GF-D8 (cell line): ENCODE data around the gene HNF1A.
A peak's percentile ranks its signal among the peaks of the same experiment; 100 is the strongest.
"Not testable (repeated sequence)": the region's sequence is repeated elsewhere in the genome, so short reads cannot be mapped to it uniquely, and the experiment has no call there.

Experiments used
- DNase-seq: peaks from one replicate; lab custom pipeline; 2025; lab: John Stamatoyannopoulos, UW

The HNF1A gene

DNA sequence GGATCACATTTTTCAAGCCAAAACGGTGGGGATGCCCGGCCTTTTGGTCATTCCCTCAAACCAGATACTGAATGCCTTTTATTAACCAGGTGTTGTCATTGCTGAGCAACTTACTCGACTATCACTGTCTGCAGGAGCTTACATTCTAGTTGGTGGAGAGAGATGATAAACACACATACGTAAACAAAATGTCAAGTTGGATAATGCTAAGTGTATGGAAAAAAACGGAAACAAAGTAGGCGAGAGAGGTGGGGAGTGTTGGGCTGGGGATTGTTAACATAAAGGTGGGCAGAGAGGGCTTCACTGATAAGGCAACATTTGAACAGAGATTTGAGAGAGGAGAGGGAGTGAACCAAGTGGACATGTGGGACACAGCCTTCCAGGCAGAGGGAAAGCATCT, 33.5 kb downstream of the HNF1A start:
- DNase-seq: no peak

DNA sequence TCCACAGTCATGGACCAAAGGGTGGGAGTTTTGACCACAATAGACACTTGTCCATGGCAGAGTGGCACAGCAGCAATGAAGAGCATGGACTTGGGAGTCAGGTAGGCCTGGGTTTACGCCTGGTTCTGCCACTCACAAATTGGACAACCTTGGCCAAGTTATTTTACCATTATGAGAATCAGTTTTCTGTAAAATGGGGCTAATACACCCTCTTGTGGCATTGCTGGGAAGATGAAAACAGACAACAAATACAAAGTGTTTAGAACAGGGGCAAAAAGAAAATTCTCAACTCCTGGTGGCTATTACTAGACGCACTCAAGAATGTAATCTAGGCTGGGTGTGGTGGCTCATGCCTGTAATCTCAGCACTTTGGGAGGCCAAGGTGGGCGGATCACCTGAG, 35.4 kb downstream of the HNF1A start:
- no peak for DNase-seq

DNA sequence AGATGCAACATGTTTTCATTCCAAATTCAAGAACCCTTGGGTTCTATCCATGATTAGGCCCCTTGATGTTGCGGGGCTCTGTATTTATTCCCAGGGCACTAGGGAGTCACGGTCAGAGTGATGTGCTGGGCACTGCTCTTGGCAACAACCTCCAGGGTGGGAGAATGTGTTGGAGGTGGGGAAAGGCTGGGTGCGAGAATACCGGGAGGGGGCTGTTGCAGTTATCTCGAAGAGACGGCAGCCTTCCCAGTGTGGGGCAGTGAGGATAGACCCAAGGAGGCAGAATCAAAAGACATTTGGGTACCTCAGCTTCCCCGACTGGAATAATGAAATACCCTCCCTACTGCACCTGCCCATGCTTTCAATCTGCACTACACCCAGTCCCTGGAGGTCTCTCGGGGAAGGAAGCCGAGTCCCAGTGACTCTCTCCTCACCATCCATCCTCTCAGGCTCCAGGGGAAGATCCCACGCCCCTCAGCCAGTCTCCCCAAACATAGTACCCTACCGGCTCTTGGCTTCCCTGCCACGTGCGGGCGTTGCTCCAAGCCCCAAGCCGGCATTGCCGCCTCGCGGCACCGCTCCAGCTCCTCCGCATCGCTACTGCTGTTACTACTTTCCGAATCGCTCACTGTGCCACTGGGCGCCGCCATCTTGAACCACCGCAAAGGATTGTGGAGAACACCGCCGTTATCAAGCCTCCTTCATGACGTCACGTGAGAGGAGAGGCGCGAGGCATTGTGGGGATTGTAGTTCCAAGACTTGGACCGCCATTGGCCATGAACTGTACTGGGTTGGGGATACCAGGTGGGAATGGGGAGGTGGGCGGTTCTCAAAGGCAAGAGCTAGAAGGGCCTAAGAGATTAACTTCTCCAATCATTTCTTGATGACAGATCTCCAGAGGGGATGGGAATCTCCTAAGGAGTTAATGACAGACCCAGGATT, 37.8 kb downstream of the HNF1A start, which contains the start of gene C12orf43:
Gene C12orf43, minus strand, starts transcription at position 663 of the 942 bp plus-strand sequence. Its CDS starts 13 bp downstream, at position 650.
- DNase-seq: peak; percentile 69

DNA sequence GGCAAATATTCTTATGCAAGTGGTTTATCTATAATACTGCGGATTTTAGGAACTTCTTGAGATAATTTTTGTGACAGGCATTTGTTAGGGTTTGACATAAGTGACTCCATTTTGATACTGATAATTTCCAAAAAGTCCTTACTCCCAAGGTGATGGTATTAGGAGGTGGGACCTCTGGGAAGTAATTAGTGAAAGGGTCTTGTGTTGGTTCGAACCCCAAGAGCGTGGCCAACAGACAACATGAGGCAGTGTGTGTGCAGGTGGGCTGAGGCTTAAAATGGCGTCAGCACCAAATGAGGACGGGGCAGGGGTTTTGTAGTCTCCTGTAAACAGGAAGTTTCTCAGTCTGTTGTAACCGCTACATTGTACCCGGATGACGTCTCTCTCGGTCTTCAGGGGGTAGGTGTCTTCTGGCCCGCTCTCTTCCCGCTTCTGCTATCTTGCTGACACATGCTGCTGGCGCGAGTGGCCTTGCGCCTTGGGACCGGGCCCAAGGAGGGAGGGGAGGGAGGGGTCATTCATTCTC, 39.7 kb downstream of the HNF1A start:
- DNase-seq: no peak

DNA sequence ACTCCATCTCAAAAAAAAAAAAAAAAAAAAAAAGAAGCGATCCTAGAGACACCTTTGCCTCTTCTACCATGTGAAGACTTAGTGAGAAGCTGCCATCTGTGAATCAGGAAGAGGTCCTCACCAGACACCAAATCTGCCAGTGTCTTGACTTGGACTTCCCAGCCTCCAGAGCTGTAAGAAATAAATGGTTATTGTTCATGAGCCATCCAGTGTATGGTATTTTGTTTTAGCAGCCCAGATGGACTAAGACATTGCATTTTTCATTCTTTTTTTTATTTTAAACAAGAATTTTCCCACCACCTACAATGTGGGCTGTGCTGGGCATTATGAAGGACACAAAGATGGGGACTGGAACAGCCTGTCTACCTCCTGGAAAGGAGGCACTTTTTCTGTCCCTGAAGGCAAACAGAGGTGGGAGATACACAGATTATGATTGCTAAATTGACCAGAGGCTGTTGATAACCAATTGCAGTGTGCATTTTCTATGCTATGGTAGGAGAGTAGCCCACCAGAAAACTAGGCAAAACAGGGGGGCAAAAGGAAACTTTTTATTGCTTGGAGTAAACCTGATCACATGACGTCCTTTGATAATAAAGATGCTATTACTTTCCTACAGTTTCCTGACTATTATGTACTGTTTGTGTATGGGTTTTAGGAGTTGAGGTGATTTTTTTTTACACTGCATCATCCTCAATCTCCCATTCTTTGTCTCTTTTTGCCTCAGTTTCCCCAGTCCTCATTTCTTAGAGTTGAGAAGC, 40.7 kb downstream of the HNF1A start:
- DNase-seq: no peak

DNA sequence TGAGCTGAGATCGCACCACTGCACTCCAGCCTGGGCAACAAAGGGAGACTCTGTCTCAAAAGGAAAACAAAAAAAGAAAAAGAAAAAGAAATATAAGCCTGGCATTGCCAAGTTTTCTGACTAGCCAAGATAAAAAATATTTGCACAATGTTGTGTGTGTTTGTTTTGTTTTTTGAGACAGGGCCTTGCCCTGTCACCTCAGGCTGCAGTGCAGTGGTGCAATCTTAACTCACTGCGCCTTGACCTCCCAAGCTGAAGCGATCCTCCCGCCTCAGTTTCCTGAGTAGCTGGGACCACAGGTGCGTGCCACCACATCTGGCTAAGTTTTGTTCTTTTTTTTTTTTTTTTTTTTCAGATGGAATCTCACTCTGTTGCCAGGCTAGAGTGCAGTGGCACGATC, 43.4 kb downstream of the HNF1A start:
- DNase-seq: no peak

DNA sequence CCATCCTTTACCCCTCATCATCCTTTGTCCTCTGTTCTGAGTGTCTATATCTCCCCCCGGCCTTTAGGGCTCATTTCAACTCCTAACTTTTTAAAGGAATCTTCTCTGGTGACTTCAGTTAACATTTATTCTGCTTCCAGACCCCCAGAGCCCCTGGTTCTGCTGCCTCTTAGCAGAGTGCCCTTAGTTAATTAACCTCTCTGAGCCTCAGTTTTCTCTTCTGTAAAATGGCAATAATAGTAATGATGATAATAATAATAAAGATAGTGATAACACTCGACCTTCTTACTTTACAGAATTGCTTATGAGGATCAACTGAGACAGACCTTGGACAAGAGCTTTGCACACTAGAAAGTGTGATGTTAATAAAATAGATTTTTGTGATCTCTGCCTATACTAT, 44.4 kb downstream of the HNF1A start:
- no peak for DNase-seq

DNA sequence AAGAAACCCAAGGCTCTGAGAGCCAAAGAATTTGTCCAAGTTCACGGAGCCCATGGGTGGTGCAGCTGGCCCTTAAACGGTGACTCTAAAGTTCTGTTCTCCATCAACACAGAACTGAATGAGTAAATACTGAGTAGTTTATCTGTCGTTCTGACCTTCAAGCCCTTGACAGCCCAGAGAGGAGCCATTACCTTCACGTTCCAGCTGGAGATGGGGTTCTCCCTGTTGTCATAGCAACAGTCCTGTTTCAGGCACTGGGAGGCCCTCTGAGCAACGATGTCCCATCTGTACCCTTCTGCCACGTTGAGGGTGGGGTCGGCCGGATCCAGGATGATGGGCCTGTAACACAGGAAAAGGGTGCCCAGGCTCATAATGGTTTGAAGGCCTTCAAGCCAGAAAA, 45.5 kb downstream of the HNF1A start:
- DNase-seq: no peak

DNA sequence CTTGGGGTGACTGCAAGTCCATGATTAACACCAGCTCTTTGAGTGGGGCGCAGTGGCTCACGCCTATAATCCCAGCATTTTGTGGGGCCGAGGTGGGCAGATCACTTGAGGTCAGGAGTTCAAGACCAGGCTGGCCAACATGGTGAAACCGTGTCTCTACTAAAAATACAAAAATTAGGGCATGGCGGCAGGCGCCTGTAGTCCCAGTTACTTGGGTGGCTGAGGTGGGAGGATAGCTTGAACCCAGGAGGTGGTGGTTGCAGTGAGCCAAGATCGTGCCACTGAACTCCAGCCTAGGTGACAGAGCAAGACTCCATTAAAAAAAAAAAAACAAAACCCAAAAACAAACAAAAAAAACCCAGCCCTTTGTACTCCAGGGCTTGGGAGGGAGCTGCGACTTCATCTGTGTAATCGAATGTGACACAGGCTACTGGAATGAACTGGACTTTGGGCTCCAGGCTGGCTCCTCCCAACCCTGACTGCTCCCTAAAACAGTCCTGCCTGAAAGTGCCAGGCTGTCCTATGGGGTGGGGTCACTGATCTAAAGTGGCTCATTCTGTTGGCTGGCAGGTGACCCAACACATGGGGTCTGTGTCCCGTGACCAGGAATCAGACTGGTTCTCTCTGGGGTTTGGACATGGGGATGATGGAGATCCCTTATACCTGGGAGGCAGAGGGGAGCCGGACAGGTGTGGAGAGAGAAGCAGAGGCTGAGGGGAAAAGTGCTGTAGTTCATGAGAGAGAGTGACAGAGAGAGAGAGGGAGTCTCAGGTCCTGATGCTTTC, 47.3 kb downstream of the HNF1A start:
- DNase-seq: no peak

DNA sequence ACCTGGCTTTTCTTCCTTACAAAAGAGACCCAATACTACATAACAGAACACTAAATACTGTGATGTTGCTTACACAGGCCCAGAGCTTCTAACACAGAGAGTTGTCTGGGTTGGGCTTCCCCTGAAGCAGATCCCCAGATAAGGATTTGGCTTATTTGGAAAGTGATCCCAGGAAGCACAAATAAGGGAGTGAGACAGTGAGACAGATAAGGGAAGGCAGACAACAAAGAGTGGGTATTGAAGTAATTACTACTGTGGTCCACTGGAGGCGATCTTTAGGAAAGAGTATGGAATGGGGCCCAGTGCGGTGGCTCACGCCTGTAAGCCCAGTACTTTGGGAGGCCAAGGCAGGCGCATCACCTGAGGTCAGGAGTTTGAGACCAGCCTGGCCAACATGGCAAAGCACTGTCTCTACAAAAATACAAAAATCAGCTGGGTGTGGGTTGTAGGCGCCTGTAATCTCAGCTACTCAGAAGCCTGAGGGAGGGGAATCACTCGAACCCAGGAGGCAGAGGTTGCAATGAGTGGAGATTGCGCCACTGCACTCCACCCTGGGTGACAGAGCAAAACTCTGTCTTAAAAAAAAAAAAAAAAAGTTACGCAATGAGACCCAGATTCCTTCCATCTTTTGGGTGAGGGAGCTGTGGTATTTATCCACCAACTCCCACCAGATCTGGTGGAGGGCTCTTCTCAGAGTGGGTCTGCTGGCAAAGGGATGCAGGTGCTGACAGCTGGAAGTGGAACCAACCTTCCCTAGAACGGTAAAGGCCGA, 48.1 kb downstream of the HNF1A start:
- DNase-seq: no peak

DNA sequence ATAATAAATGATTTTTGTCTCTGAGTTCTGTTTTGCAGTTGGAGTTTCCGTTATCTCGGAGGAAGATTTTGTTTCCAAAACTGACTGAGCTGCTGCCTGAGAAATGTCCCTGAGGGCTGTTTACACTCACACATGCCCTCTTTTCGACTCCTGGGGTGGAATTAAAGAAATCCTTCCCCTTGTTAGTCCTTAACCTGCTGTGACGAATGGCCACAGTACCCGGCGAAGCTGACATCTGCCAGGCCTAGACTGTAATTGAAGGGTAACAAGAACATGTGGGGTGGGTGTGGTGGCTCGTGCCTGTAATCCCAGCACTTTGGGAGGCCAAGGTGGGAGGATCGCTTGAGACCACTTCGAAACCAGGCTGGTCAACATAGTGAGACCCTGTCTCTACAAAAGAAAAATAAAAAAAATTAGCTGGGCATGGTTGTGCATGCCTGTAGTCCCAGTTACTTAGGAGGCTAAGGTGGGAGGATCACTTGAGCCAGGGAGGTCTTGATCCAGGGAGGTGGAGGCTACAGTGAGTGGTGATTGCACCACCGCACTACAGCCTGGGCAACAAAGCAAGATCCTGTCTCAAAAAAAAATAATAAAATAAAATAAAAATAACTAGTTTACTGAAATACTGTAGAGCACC, 52.4 kb downstream of the HNF1A start:
- DNase-seq: no peak

DNA sequence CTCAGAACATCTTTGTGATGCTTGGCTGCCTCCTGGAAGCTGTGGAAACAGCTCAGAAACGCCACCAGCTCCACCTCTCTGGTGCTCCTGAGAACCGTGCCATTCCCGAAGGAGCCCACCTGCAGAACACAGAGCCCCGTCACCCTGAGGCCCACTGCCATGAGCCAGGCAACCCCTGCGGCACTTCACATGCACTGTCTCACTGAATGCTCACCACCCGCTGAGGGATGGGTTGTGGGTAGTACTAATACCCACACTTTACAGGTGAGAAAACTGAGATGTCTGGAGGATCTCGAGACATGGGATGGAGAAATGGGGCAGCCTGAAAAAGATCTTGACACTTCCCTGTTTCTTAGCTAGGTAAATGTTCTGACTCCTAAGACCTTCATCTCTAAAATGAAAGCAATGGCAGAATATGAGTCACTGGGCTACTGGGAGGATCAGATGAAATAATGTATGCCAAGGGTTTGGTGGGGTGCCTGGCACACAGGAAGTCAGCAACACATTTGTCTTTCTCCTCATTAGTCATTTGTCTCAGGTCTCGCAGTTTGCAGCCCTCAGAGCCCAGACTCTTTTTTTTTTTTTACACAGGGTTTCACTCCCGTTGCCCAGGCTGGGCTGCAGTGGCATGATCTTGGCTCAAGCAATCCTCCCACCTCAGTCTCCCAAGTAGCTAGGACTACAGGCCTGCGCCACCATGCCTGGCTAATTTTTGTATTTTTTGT, 55.4 kb downstream of the HNF1A start:
- DNase-seq: no peak

DNA sequence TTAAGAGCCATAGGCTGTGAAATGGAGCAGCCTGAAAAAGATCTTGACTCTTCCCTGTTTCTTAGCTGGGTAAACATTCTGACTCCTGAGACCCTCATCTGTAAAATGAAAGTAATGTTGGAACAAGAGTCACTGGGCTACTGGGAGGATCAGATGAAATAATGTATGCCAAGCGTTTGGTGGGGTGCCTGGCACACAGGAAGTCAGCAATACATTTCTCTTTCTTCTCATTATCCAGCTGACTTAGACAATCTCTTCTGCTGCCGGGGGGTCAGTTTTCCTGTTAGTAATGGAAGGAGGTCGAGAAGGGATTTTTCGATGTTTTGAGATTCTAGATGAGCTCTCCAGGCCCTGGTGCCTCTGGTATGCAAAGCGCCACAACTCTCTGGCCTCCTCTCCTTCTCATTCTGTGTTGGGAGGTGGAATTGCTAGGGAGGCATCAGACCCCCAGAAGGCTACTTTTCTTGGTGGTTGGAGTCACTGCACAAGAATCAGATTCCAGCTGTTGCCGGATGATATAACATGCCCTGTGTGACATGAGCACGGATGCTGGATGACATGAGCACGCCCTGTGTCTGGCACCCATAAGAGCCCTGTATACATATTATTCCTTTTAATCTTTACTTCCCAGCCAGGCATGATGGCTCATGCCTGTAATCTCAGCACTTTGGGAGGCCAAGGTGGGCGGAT, 56.4 kb downstream of the HNF1A start:
- no peak for DNase-seq

DNA sequence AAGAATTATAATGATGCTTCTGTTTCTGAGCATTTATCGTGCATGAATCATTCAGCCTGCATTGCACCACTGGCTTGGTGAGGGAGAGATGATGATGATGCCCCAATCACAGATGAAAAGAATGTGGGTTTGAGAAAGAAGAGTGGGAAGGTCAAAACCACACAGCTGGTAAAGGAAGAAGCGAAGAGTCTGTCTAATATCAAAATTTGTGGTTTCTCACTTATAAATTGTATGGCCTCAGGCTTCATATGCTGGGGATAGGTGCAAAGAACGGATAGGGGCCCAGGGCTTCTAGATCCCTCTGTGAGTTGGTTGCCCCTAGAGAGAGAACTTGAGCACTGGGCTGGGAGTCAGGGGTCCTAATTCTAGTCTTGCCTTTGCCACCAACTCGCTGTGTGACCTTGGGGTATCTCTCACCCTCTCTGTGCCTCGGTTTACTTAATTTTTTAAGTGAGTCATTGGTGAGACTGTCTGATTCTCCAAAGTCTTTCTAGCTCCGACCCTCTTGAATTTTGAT, 58.5 kb downstream of the HNF1A start:
- DNase-seq: no peak

DNA sequence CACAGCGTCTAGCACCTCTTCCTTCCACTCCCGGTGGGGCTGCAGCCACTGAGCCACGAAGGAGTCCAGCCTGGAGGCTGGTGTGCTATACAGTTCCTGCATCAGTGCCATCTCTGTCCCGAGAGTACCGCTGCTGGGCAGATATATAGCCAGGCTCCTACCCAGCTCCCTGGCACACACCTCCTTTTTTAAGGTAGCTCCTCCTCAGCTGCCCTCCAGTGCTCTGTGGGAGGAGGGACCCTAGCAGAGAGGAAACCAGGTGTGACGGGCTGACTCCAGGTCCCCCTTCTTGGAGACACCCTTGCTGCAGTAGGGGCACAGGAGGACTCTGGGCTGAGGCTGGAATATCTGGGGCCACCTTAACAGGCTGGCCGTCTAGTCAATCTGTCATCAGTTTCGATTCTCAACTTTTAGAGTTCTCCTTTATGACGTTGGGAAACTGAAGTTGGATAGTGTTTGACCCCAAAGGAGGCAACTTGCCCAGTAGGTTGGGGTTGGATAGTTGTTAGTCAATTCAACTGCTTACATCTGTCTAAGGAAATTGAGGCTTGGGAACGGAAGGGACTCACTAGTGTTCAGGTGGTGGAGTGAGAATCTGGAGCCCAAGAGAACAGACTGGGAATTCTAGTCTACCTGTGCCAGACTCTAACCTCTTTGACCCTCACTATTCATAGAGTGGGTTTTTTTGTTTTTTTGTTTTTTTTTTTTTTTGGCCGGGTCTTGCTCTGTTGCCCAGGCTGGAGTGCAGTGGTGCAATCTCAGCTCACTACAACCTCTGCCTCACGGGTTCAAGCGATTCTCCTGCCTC, 60.7 kb downstream of the HNF1A start, which contains the start of gene OASL:
Gene OASL, minus strand, starts transcription at position 386 of the 808 bp plus-strand sequence. Its CDS starts 275 bp downstream, at position 111.
- no peak for DNase-seq

DNA sequence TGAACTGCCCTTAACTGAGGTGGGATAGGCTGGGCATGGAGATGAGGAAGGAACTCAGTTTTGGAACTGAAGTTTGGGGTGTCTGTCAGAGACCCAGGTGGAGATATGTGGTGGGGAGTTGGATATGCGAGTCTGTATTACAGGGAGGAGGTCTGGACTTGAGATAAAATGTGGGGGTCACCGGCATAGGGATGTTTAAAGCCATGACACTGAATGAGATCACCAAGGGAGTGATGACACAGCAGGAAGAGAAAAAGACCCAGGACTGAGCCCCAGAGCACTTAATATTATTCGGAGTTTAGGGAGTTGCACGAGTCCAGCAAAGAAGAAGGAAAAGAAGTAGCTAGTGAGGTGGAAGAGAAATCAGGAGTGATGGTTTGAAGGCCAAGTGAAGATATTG, 64.7 kb downstream of the HNF1A start:
- DNase-seq: no peak

DNA sequence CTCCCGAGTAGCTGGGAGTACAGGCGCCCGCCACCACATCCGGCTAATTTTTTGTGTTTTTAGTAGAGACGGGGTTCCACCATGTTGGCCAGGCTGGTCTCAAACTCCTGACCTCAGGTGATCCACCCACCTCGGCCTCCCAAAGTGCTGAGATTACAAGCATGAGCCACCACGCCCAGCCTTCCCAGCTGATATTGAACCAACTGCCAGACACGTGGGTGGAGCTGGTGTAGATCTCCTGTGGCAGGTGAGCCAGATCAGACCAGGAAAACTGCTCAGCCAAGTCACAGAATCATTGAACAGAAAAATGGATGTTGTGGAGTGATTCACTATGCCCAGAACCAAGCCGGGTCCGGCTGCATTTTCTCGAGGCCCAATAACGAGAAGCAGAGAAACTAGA, 69.1 kb downstream of the HNF1A start:
- not testable (repeated sequence) for DNase-seq

DNA sequence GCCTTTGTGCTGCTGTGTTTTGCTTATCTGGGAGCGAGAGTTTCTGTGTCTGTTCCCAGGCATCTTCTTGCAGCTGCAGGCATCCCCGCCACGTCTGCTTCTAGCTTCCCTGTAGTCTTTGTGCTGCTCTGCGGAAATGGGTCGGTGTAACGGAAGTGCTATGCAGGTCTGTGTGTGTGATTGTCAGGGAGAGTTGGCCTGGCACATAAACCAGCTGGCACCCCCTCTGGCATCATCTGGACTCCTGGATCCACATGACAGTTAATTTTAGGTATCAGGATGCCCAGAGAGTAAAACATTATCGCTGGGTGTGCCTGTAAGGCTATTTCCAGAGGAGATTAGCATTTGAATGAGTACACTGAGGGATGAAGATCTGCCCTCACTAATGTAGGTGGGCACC, 70.1 kb downstream of the HNF1A start:
- DNase-seq: no peak
